HUDEP-2 (cell line): ENCODE data around the gene CLDN14.

Experiments
- DNase-seq, 76 experiments: peaks; one replicate each; lab custom pipeline; 2025; ENCODE audit not compliant: unreplicated experiment in 76 of 76; lab: John Stamatoyannopoulos, UW

CLDN14 gene

GRCh38 chr21:36436829-36437744 lies 42.8 kb downstream of the CLDN14 start:
- DNase-seq, result no peak

- no peak for DNase-seq
These were observed 45.8 kb downstream of the CLDN14 start for GRCh38 chr21:36434144-36434543.

GRCh38 chr21:36433059-36433709 lies 46.7 kb downstream of the CLDN14 start:
- DNase-seq, result no peak

GRCh38 chr21:36431252-36431651 lies 48.7 kb downstream of the CLDN14 start:
- no peak for DNase-seq

GRCh38 chr21:36430841-36431240 lies 49.1 kb downstream of the CLDN14 start:
- DNase-seq, result no peak

- DNase-seq, result peak in 75 of 76 experiments; percentile 33 to 98 (median 94)
These were observed 49.9 kb downstream of the CLDN14 start for GRCh38 chr21:36429947-36430546.

- DNase-seq, result no peak
These were observed 51.0 kb downstream of the CLDN14 start for GRCh38 chr21:36428761-36429432.

- no peak for DNase-seq
These were observed 52.4 kb downstream of the CLDN14 start for GRCh38 chr21:36427502-36427901.

GRCh38 chr21:36425286-36425685 lies 54.6 kb downstream of the CLDN14 start:
- no peak for DNase-seq

- no peak for DNase-seq
These were observed 55.3 kb downstream of the CLDN14 start for GRCh38 chr21:36424592-36424991.

GRCh38 chr21:36423771-36424433 lies 56.0 kb downstream of the CLDN14 start:
- DNase-seq, result no peak

GRCh38 chr21:36422279-36423098 lies 57.4 kb downstream of the CLDN14 start:
- DNase-seq, result peak in 66 of 76 experiments; percentile 10 to 82 (median 60)

GRCh38 chr21:36420571-36421339 lies 59.2 kb downstream of the CLDN14 start:
- no peak for DNase-seq

GRCh38 chr21:36419996-36420395 lies 59.9 kb downstream of the CLDN14 start:
- peak in 74 of 76 experiments; percentile 19 to 88 (median 69) for DNase-seq

- no peak for DNase-seq
These were observed 60.7 kb downstream of the CLDN14 start for GRCh38 chr21:36419241-36419640.

GRCh38 chr21:36415375-36415774 lies 64.5 kb downstream of the CLDN14 start:
- no peak for DNase-seq

GRCh38 chr21:36412916-36413315 lies 67.0 kb downstream of the CLDN14 start:
- DNase-seq, result no peak

GRCh38 chr21:36411301-36411700 lies 68.6 kb downstream of the CLDN14 start:
- no peak for DNase-seq
